ENCODE data around the gene SLC25A43.
"Not testable (repeated sequence)": the region's sequence is repeated elsewhere in the genome, so short reads cannot be mapped to it uniquely, and the experiment has no call there.

Gene SLC25A43

DNA sequence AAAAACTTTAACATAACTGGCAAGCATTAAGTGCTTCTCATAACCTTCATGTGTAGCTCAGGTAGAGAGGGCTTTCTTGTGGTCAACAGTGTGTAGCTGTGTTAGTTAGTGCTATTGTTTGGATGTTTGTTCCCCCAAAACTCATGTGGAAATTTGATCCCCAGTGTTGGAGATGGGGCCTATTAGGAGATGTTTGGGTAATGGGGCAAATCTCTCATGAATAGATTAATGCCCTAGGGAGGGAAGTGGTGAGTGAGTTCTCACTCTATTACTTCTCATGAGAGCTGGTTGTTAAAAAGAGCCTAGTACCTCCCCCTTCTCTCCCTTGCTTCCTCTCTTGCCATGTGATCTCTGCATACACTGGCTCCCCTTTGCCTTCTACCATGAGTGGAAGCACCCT, 16.5 kb upstream of the SLC25A43 start:
- DNase-seq (ENCODE audit: low read depth in 1 of 2, low spot score in 1 of 2) = no peak
- no peak overlapping the region for H3K4me3 ChIP-seq (replicated peaks; ENCODE audit: insufficient read depth, low read length)
- H3K27me3 ChIP-seq (ENCODE audit: insufficient read depth, poor library complexity, severe bottlenecking) = no peaks in the 10 kb centered on the region
- TF ChIP-seq, protein P1, sequence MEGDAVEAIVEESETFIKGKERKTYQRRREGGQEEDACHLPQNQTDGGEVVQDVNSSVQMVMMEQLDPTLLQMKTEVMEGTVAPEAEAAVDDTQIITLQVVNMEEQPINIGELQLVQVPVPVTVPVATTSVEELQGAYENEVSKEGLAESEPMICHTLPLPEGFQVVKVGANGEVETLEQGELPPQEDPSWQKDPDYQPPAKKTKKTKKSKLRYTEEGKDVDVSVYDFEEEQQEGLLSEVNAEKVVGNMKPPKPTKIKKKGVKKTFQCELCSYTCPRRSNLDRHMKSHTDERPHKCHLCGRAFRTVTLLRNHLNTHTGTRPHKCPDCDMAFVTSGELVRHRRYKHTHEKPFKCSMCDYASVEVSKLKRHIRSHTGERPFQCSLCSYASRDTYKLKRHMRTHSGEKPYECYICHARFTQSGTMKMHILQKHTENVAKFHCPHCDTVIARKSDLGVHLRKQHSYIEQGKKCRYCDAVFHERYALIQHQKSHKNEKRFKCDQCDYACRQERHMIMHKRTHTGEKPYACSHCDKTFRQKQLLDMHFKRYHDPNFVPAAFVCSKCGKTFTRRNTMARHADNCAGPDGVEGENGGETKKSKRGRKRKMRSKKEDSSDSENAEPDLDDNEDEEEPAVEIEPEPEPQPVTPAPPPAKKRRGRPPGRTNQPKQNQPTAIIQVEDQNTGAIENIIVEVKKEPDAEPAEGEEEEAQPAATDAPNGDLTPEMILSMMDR (IDR thresholded peaks at IDR 0.05; ENCODE audit: insufficient read depth, low read length) = no peak
- TF ChIP-seq POLR2AphosphoS5 (IDR thresholded peaks at IDR 0.05; ENCODE audit: low read depth) (no peak), GABPA (IDR thresholded peaks at IDR 0.05; ENCODE audit: low read depth) (no peak), SPI1 (IDR thresholded peaks at IDR 0.05; ENCODE audit: borderline replicate concordance, low read depth) (no peak)
- TF ChIP-seq, protein P2, sequence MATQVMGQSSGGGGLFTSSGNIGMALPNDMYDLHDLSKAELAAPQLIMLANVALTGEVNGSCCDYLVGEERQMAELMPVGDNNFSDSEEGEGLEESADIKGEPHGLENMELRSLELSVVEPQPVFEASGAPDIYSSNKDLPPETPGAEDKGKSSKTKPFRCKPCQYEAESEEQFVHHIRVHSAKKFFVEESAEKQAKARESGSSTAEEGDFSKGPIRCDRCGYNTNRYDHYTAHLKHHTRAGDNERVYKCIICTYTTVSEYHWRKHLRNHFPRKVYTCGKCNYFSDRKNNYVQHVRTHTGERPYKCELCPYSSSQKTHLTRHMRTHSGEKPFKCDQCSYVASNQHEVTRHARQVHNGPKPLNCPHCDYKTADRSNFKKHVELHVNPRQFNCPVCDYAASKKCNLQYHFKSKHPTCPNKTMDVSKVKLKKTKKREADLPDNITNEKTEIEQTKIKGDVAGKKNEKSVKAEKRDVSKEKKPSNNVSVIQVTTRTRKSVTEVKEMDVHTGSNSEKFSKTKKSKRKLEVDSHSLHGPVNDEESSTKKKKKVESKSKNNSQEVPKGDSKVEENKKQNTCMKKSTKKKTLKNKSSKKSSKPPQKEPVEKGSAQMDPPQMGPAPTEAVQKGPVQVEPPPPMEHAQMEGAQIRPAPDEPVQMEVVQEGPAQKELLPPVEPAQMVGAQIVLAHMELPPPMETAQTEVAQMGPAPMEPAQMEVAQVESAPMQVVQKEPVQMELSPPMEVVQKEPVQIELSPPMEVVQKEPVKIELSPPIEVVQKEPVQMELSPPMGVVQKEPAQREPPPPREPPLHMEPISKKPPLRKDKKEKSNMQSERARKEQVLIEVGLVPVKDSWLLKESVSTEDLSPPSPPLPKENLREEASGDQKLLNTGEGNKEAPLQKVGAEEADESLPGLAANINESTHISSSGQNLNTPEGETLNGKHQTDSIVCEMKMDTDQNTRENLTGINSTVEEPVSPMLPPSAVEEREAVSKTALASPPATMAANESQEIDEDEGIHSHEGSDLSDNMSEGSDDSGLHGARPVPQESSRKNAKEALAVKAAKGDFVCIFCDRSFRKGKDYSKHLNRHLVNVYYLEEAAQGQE (IDR thresholded peaks at IDR 0.05; ENCODE audit: insufficient replicate concordance, low read depth) = no peak
- no peak overlapping the region for H3K27ac ChIP-seq (replicated peaks)

DNA sequence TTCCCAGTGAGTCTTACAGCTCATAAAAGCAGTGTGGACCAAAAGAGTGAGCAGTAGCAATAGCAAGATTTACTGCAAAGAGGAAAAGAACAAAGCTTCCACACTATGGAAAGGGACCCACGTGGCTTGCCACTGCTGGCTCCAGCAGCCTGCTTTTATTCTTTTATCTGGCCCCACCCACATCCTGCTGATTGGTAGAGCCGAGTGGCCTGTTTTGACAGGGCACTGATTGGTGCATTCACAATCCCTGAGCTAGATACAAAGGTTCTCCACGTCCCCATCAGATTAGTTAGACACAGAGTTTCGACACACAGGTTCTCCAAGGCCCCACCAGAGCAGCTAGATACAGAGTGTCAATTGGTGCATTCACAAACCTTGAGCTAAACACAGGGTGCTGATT, 12.5 kb upstream of the SLC25A43 start:
- H3K27me3 ChIP-seq (ENCODE audit: insufficient read depth, poor library complexity, severe bottlenecking); DNase-seq (ENCODE audit: low read depth in 1 of 2, low spot score in 1 of 2); H3K27ac ChIP-seq (replicated peaks); H3K4me3 ChIP-seq (replicated peaks; ENCODE audit: insufficient read depth, low read length): not testable (repeated sequence)

DNA sequence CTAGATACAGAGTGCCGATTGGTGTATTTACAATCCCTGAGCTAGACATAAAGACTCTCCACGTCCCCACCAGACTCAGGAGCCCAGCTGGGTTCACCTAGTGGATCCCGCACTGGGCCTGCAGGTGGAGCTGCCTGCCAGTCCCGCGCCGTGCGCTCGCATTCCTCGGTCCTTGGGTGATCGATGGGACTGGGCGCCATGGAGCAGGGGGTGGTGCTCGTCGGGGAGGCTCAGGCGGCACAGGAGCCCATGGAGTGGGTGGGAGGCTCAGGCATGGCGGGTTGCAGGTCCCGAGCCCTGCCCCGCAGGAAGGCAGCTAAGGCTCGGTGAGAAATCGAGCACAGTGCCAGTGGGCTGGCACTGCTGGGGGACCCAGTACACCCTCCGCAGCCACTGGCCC, 11.7 kb upstream of the SLC25A43 start:
- not testable (repeated sequence) for H3K27ac ChIP-seq (replicated peaks); DNase-seq (ENCODE audit: low read depth in 1 of 2, low spot score in 1 of 2); H3K27me3 ChIP-seq (ENCODE audit: insufficient read depth, poor library complexity, severe bottlenecking); H3K4me3 ChIP-seq (replicated peaks; ENCODE audit: insufficient read depth, low read length)

DNA sequence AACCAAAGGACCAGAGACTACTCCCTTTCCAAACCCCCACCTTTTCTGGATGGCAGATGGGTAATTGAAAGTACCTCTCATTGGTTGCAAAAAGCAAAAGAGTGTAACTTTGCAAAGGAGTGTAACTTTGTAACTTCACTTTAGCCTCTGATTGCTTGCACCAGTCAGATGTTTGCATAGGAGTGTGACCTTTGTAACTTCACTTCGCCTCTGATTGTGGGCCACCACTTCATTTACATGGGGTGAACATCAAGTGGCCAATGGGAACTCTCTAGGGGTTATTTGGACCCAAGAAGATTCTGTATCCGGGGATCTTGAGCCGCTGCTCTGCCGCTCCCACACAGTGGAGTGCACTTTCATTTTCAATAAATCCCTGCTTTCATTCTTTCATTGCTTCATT, 9.9 kb upstream of the SLC25A43 start:
- no peak for DNase-seq (ENCODE audit: low read depth in 1 of 2, low spot score in 1 of 2)

More for the DNA sequence above, 9.9 kb upstream of the SLC25A43 start:
- no peak overlapping the region for H3K4me3 ChIP-seq (replicated peaks; ENCODE audit: insufficient read depth, low read length)
- no peaks in the 10 kb centered on the region for H3K27me3 ChIP-seq (ENCODE audit: insufficient read depth, poor library complexity, severe bottlenecking)
- H3K27ac ChIP-seq (replicated peaks) = no peak overlapping the region
- TF ChIP-seq SPI1 (IDR thresholded peaks at IDR 0.05; ENCODE audit: borderline replicate concordance, low read depth) = no peak
- TF ChIP-seq, protein P2 (IDR thresholded peaks at IDR 0.05; ENCODE audit: insufficient replicate concordance, low read depth) = no peak
- TF ChIP-seq, protein P1 (IDR thresholded peaks at IDR 0.05; ENCODE audit: insufficient read depth, low read length) = no peak
- TF ChIP-seq GABPA (IDR thresholded peaks at IDR 0.05; ENCODE audit: low read depth) = no peak
- no peak for TF ChIP-seq POLR2AphosphoS5 (IDR thresholded peaks at IDR 0.05; ENCODE audit: low read depth)
